Vagina (tissue), 2 donors: ENCODE measurements around the gene CPB1. TPM values are rescaled to one million over a fixed set of nuclear protein-coding genes. Genes with fewer than 3 reads are reported as not detected.

Source experiments
- DNase-seq, 2 donors: peaks; one replicate each; pipeline ENCODE4 v3.0.0-alpha.2; 2017; ENCODE audit errors: extremely low spot score in 2 of 2
- H3K27ac ChIP-seq: fragments of 200-600 bp; sonication (generic); one replicate; pipeline ENCODE4 v1.5.1; 2019
- H3K27me3 ChIP-seq: fragments of 200-600 bp; sonication (generic); one replicate; pipeline ENCODE4 v1.5.1; 2019
- H3K36me3 ChIP-seq, 2 donors: fragments of 200-600 bp; sonication (generic); one replicate each; pipeline ENCODE4 v1.5.1; 2017 to 2019
- H3K4me1 ChIP-seq: fragments of 200-600 bp; sonication (generic); one replicate; pipeline ENCODE4 v1.5.1; 2019
- H3K4me3 ChIP-seq, 2 donors: fragments of 200-600 bp; sonication (generic); 1 replicate in 1 of 2; 2 replicates in 1 of 2; pipeline ENCODE4 v1.5.1; 2016 to 2019
- H3K9me3 ChIP-seq: fragments of 200-600 bp; sonication (generic); one replicate; pipeline ENCODE4 v1.5.1; 2019
- POLR2A ChIP-seq, 2 donors: fragments of 450-650 bp; IDR thresholded peaks; one replicate each; pipeline ENCODE4 v1.6.1; 2017; ENCODE audit warnings: antibody characterized with exemption in 2 of 2, mild to moderate bottlenecking in 2 of 2, moderate library complexity in 2 of 2
- POLR2AphosphoS5 ChIP-seq, 2 donors: sonication (generic); formaldehyde crosslinking; IDR thresholded peaks; one replicate each; pipeline ENCODE4 v1.9.0; 2017; ENCODE audit warnings: antibody characterized with exemption in 2 of 2, mild to moderate bottlenecking in 2 of 2, low read depth in 1 of 2; ENCODE audit not compliant: insufficient read depth in 1 of 2
- intact Hi-C: fragments of 100-400 bp; cut with DNase I; formaldehyde crosslinking; loops from one replicate; pipeline ENCODE4 v1.15.1; 2023
- total RNA-seq: library from RNA; depleted of rRNA; stranded (reverse); fragments of >200 nt; gene quantifications from one replicate; pipeline ENCODE4 v1.2.3, GENCODE V29; 2016
- TF ChIP-seq, protein P1 (sequence below), 3 experiments: fragments of 450-650 bp in 2 of 3; fragments of 200-600 bp in 1 of 3; sonication (generic) in 1 of 3; IDR thresholded peaks; one replicate each; pipeline ENCODE4 v1.5.1; 2017 to 2019; ENCODE audit warnings: antibody characterized with exemption in 3 of 3, mild to moderate bottlenecking in 2 of 3, moderate library complexity in 2 of 3

The CPB1 gene
- total RNA-seq, 1 donor from 2014 or later, result 1.7 TPM

DNA sequence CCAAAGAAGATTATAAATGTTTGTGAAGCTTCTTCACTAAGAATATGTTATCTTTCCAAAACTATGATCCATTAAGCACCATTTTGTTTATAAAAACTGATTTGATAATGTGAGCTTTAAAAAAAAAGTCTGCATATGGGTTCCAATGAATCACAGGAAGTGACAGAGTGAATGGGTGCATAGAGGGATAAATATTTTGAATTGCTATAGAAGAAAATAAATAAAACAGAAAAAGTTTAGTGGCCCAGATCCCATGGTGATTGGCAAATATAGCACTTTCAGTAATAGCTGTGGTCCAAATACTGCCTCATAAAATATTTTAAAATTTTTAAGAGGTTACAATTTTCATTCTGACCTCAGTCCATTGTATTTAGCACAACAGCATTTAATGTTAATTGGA is 56.6 kb downstream of the CPB1 start:
- Histone ChIP-seq H3K27ac (no peak overlapping the region), H3K4me1 (no peaks in the 10 kb centered on the region), H3K4me3 (no peak overlapping the region), H3K9me3 (no peaks in the 10 kb centered on the region), H3K36me3 (no peaks in the 10 kb centered on the region), H3K27me3 (no peaks in the 10 kb centered on the region)
- TF ChIP-seq POLR2AphosphoS5 (IDR thresholded peaks at IDR 0.05; ENCODE audit: insufficient read depth in 1 of 2, low read depth in 1 of 2), result no peak
- TF ChIP-seq POLR2A (IDR thresholded peaks at IDR 0.05), result no peak
- TF ChIP-seq, protein P1, sequence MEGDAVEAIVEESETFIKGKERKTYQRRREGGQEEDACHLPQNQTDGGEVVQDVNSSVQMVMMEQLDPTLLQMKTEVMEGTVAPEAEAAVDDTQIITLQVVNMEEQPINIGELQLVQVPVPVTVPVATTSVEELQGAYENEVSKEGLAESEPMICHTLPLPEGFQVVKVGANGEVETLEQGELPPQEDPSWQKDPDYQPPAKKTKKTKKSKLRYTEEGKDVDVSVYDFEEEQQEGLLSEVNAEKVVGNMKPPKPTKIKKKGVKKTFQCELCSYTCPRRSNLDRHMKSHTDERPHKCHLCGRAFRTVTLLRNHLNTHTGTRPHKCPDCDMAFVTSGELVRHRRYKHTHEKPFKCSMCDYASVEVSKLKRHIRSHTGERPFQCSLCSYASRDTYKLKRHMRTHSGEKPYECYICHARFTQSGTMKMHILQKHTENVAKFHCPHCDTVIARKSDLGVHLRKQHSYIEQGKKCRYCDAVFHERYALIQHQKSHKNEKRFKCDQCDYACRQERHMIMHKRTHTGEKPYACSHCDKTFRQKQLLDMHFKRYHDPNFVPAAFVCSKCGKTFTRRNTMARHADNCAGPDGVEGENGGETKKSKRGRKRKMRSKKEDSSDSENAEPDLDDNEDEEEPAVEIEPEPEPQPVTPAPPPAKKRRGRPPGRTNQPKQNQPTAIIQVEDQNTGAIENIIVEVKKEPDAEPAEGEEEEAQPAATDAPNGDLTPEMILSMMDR (IDR thresholded peaks at IDR 0.05), result no peak
- DNase-seq, result no peak
- intact Hi-C loops, result no loop called here

DNA sequence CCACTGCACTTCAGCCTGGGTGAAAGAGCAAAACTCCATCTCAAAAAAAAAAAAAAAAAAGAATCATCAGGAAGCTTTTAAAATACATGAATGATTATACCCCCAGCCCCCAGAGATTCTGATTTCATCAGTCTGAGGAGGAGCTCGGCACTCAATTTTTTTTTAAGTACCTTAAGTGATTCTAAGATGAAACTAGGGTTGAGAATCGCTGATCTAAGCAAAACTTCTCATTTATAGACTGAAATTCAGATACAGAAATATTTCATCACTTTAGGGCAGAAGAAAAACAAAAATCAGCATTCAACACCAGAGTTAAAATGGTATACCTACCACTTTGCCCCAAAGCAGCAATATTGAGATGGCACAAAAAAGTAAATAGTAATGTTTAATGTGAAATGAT is 62.2 kb downstream of the CPB1 start:
- no peak overlapping the region for H3K4me3 ChIP-seq
- no peaks in the 10 kb centered on the region for H3K27me3 ChIP-seq
- intact Hi-C loops, result no loop called here

DNA sequence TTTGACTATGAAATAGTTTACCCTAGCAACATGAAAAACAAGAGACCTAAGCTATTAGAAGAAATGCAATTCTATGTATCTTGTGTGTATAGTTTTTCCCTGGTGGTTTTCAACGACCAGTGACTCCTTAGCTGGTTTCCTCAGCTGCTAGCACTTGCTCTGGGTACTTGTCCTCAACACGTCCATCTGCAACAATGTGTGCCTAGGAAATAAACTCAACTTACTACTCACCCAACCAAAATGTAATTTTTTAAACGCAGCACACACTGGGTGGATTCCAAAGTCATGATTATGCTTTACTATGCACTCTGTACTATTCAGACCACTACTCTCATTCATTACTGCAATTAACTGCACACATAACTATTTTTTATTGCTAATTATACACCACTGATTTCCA is 68.5 kb downstream of the CPB1 start:
- Histone ChIP-seq H3K27ac (no peak overlapping the region), H3K27me3 (no peaks in the 10 kb centered on the region), H3K4me3 (no peak overlapping the region), H3K9me3 (no peaks in the 10 kb centered on the region), H3K4me1 (no peaks in the 10 kb centered on the region), H3K36me3 (no peaks in the 10 kb centered on the region)
- intact Hi-C loops, result no loop called here
- TF ChIP-seq POLR2A (IDR thresholded peaks at IDR 0.05), result no peak
- TF ChIP-seq, protein P1 (IDR thresholded peaks at IDR 0.05), result no peak
- DNase-seq, result no peak

More for the DNA sequence above, 62.2 kb downstream of the CPB1 start:
- H3K9me3 ChIP-seq, result no peaks in the 10 kb centered on the region
- DNase-seq, result no peak
- no peak for TF ChIP-seq POLR2AphosphoS5 (IDR thresholded peaks at IDR 0.05; ENCODE audit: insufficient read depth in 1 of 2, low read depth in 1 of 2)
- TF ChIP-seq, protein P1 (IDR thresholded peaks at IDR 0.05), result no peak
- no peak for TF ChIP-seq POLR2A (IDR thresholded peaks at IDR 0.05)
- no peaks in the 10 kb centered on the region for H3K36me3 ChIP-seq
- H3K4me1 ChIP-seq, result no peaks in the 10 kb centered on the region
- H3K27ac ChIP-seq, result no peak overlapping the region

DNA sequence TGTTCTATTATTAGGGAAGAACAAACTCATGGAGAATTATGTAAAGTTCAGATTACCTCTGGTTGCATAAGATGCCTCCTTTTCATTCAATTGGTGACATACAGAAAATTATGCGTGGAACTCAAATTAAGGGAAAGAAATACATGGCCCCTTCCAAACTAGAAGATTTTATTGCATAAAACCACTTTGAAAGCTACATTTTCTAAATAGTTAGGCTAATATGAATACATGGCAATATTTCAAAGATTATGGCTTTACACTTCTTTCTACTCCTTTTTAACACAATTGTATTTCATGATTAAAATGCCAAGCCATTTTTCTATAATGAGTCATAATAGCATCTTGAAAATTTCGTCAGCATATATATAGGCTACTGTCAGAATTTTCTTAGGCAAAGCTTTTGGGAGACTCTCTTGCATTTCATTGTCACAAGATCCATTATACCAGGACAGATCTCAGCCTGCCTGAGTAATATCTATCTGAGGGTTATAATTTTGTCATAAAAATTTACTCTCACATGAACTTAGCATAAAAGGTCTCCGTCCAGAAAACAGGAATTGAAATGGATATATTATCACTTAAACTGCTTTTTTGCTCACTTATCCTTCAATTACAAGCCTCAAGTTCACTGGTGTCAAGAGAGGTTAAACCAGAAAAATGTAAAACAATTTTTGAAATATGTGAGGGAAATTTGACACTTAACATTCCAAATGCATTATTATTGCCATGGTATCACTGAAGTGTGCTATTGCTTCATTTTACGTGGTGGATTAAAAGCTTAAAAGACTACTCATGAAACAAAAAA is 74.6 kb downstream of the CPB1 start:
- Histone ChIP-seq H3K27ac (no peak overlapping the region), H3K36me3 (no peaks in the 10 kb centered on the region), H3K4me1 (no peaks in the 10 kb centered on the region), H3K4me3 (no peak overlapping the region), H3K9me3 (no peaks in the 10 kb centered on the region), H3K27me3 (no peaks in the 10 kb centered on the region)
- intact Hi-C loops, result no loop called here
- TF ChIP-seq POLR2AphosphoS5 (IDR thresholded peaks at IDR 0.05; ENCODE audit: insufficient read depth in 1 of 2, low read depth in 1 of 2) (no peak), POLR2A (IDR thresholded peaks at IDR 0.05) (no peak)
- TF ChIP-seq, protein P1 (IDR thresholded peaks at IDR 0.05), result no peak
- DNase-seq, result no peak

DNA sequence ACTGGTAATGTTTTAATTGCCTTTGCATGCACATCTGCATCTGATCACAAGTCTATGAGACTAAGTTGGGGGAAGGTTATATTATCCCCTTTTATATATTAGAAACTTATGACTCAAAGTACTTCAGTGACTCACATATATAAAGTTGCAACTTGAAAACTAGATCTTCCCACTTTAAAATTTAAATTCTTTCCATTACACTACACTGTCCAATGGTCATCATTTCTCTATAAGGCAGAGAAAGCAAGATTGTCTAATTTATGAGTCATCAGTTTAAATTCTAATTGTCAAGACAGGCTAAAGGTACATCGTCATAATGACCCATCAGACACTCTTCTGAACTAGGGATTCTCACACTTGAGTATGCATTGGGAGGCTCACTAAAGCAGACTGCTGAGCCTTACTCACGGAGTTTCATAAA is 75.4 kb downstream of the CPB1 start:
- Histone ChIP-seq H3K36me3 (no peaks in the 10 kb centered on the region), H3K9me3 (no peaks in the 10 kb centered on the region), H3K27ac (no peak overlapping the region), H3K4me3 (no peak overlapping the region), H3K4me1 (no peaks in the 10 kb centered on the region), H3K27me3 (no peaks in the 10 kb centered on the region)
- no peak for TF ChIP-seq POLR2A (IDR thresholded peaks at IDR 0.05)
- TF ChIP-seq POLR2AphosphoS5 (IDR thresholded peaks at IDR 0.05; ENCODE audit: insufficient read depth in 1 of 2, low read depth in 1 of 2), result no peak
- TF ChIP-seq, protein P1 (IDR thresholded peaks at IDR 0.05), result no peak
- intact Hi-C loops, result no loop called here
- no peak for DNase-seq
